ENCODE results near the gene UNC80. TPM values are rescaled to one million over a fixed set of nuclear protein-coding genes. Genes with fewer than 3 reads are reported as not detected.

UNC80 gene
- total RNA-seq, 1 donor from 2014 or later = 0.38 TPM

GRCh38 chr2:209907746-209908145 lies 136.1 kb downstream of the UNC80 start:
- Mint-ChIP-seq H3K27me3 (ENCODE audit: low read depth) (no peaks in the 10 kb centered on the region), H3K27ac (no peak overlapping the region), H3K36me3 (no peaks in the 10 kb centered on the region), H3K4me3 (no peak overlapping the region), H3K4me1 (no peaks in the 10 kb centered on the region), H3K9me3 (peaks cover 16% of the 10 kb centered on the region)
- DNase-seq (ENCODE audit: low spot score in 2 of 2, unreplicated experiment in 2 of 2) = no peak
- TF ChIP-seq, protein P1, sequence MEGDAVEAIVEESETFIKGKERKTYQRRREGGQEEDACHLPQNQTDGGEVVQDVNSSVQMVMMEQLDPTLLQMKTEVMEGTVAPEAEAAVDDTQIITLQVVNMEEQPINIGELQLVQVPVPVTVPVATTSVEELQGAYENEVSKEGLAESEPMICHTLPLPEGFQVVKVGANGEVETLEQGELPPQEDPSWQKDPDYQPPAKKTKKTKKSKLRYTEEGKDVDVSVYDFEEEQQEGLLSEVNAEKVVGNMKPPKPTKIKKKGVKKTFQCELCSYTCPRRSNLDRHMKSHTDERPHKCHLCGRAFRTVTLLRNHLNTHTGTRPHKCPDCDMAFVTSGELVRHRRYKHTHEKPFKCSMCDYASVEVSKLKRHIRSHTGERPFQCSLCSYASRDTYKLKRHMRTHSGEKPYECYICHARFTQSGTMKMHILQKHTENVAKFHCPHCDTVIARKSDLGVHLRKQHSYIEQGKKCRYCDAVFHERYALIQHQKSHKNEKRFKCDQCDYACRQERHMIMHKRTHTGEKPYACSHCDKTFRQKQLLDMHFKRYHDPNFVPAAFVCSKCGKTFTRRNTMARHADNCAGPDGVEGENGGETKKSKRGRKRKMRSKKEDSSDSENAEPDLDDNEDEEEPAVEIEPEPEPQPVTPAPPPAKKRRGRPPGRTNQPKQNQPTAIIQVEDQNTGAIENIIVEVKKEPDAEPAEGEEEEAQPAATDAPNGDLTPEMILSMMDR (IDR thresholded peaks at IDR 0.05; ENCODE audit: unreplicated experiment) = no peak

- H3K27me3 Mint-ChIP-seq (ENCODE audit: low read depth) = no peaks in the 10 kb centered on the region
- TF ChIP-seq, protein P1 (IDR thresholded peaks at IDR 0.05; ENCODE audit: unreplicated experiment) = no peak
- no peak overlapping the region for H3K27ac Mint-ChIP-seq
- H3K36me3 Mint-ChIP-seq = no peaks in the 10 kb centered on the region
- H3K9me3 Mint-ChIP-seq = peaks cover 16% of the 10 kb centered on the region
- H3K4me3 Mint-ChIP-seq = no peak overlapping the region
- no peaks in the 10 kb centered on the region for H3K4me1 Mint-ChIP-seq
- no peak for DNase-seq (ENCODE audit: low spot score in 2 of 2, unreplicated experiment in 2 of 2)
These were observed 136.9 kb downstream of the UNC80 start for GRCh38 chr2:209908511-209908910.

DNA sequence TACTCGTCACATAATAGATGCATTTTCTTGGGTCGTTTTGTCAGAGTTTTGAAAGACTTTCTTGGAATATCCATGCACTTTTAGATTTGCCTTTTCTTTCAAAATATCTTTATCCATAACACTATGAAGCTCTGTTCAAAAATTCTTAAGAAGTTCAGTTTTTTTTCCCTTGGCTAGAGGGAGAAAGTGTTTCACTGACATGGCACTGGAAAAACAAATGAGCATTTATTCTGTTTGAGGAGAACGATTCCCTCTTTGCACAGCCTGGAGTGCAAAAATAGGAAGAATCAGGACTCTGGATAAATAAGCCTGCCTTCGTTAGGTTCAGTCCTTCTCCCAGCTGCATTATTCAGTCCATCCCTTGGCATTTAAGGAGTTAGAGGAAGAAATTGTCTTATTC lies 139.9 kb downstream of the UNC80 start:
- TF ChIP-seq, protein P1 (IDR thresholded peaks at IDR 0.05; ENCODE audit: unreplicated experiment) = no peak
- Mint-ChIP-seq H3K27me3 (ENCODE audit: low read depth) (peaks cover 1% of the 10 kb centered on the region), H3K4me1 (no peaks in the 10 kb centered on the region), H3K9me3 (peaks cover 13% of the 10 kb centered on the region), H3K27ac (no peak overlapping the region), H3K4me3 (no peak overlapping the region), H3K36me3 (no peaks in the 10 kb centered on the region)
- DNase-seq (ENCODE audit: low spot score in 2 of 2, unreplicated experiment in 2 of 2) = no peak

- H3K9me3 Mint-ChIP-seq = peaks cover 13% of the 10 kb centered on the region
These were observed 142.2 kb downstream of the UNC80 start for GRCh38 chr2:209913786-209914345.

GRCh38 chr2:209917154-209917771 lies 145.6 kb downstream of the UNC80 start:
- no peak overlapping the region for H3K27ac Mint-ChIP-seq
- peaks cover 16% of the 10 kb centered on the region for H3K27me3 Mint-ChIP-seq (ENCODE audit: low read depth)
- H3K36me3 Mint-ChIP-seq = no peaks in the 10 kb centered on the region
- DNase-seq (ENCODE audit: low spot score in 2 of 2, unreplicated experiment in 2 of 2) = no peak
- TF ChIP-seq, protein P1 (IDR thresholded peaks at IDR 0.05; ENCODE audit: unreplicated experiment) = no peak
- H3K4me1 Mint-ChIP-seq = no peaks in the 10 kb centered on the region
- H3K4me3 Mint-ChIP-seq = no peak overlapping the region
- no peaks in the 10 kb centered on the region for H3K9me3 Mint-ChIP-seq

More at GRCh38 chr2:209913786-209914345, 142.2 kb downstream of the UNC80 start:
- Mint-ChIP-seq H3K27me3 (ENCODE audit: low read depth) (peaks cover 6% of the 10 kb centered on the region), H3K4me1 (no peaks in the 10 kb centered on the region), H3K4me3 (no peak overlapping the region), H3K27ac (no peak overlapping the region), H3K36me3 (no peaks in the 10 kb centered on the region)
- no peak for DNase-seq (ENCODE audit: low spot score in 2 of 2, unreplicated experiment in 2 of 2)
- TF ChIP-seq, protein P1 (IDR thresholded peaks at IDR 0.05; ENCODE audit: unreplicated experiment) = no peak
